H1 (cell line): ENCODE measurements around the gene GGT7.

Source experiments
- CTCF ChIP-seq, 3 experiments: IDR thresholded peaks; 1 replicate in 2 of 3; 2 replicates in 1 of 3; pipeline versions ENCODE4 v1.5.1 to v1.6.1; 2011; ENCODE audit warnings: low read length in 3 of 3, mild to moderate bottlenecking in 3 of 3, inconsistent platforms in 2 of 3, low read depth in 1 of 3, moderate library complexity in 1 of 3; ENCODE audit not compliant: insufficient read depth in 1 of 3; ENCODE audit errors: control extremely low read depth in 1 of 3
- PHF8 ChIP-seq: fragments of 200-600 bp; sonication (generic); conservative IDR thresholded peaks from 2 replicates; pipeline ENCODE4 v1.7.1; 2012; ENCODE audit warnings: low read depth, mild to moderate bottlenecking, inconsistent platforms, low read length, moderate library complexity
- SIN3A ChIP-seq, 2 experiments: IDR thresholded peaks in 1 of 2; conservative IDR thresholded peaks in 1 of 2; 2 replicates each; pipeline ENCODE4 v1.6.1; 2011 to 2012; ENCODE audit warnings: low read length in 2 of 2, improper control_type of control experiment in 1 of 2, low read depth in 1 of 2, mild to moderate bottlenecking in 1 of 2
- SP1 ChIP-seq: IDR thresholded peaks from 2 replicates; pipeline ENCODE4 v1.6.1; 2011; ENCODE audit warnings: low read depth, low read length

- no peak for TF ChIP-seq CTCF (IDR thresholded peaks at IDR 0.05; ENCODE audit: control extremely low read depth in 1 of 3, insufficient read depth in 1 of 3, low read depth in 1 of 3, low read length in 3 of 3)
- TF ChIP-seq SP1: no peak
- no peak for TF ChIP-seq SIN3A (conservative IDR thresholded peaks at IDR 0.05 in 1 of 2, IDR thresholded peaks at IDR 0.05 in 1 of 2; ENCODE audit: low read depth in 1 of 2, low read length in 2 of 2)
- TF ChIP-seq PHF8: no peak
These were observed 48.6 kb downstream of the GGT7 start for GRCh38 chr20:34824026-34824425.
